GM12875 (cell line): Measurements from ENCODE around the gene SHLD1.

ENCODE experiments used
- H3K4me3 ChIP-seq: one replicate; pipeline ENCODE4 v1.5.1; 2011; ENCODE audit warnings: low read depth, low read length, control low read depth
- CTCF ChIP-seq: IDR thresholded peaks from 2 replicates; pipeline ENCODE4 v1.5.1; 2011; ENCODE audit warnings: low read depth, mild to moderate bottlenecking, control low read depth, inconsistent platforms, low read length, moderate library complexity, borderline replicate concordance; ENCODE audit not compliant: insufficient read depth

Gene SHLD1

DNA sequence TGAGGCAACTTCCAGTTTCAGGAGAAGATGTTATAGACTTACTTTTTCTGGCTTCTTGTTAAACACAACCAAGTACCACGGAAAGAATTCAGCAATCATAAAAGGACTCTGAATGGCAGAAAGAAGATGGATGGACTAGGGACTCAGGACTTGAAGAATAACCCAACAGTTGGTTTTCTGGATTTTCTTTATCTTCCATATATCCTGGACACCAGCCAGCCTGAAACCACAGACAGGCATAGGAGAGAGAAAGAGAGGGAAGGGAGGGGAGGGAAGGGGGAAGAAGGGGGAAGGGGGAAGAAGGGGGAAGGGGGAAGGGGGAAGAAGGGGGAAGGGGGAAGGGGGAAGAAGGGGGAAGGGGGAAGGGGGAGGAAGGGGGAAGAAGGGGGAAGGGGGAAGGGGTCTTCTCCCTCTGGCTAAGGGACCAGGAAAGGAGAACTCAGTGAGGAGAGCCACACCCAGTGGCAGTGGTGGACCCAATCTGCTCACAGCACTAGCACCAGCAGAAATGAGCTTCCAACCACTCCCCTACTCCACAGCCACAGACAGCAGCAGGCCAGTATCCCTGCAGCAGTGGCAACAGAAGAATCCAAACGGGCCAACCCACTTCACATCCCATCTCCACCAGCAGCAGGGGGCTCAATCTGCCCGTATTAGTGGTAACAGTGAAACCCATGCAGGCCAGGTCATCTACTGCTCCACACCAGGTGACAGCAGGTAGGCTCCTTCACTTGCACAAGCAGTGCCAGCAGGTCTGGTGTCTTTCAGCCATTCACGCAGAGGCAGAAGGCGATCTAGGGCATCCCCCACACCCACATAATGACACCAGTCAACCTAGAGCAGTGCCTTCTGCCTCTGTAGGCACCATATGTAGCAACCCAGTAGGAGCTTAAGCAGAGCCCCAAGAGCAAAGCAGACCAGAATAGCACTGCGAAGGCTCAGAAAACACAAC lies 121.5 kb downstream of the SHLD1 start:
- no peak for TF ChIP-seq CTCF
- no peak overlapping the region for H3K4me3 ChIP-seq

GRCh38 chr20:5877128-5877527 lies 126.9 kb downstream of the SHLD1 start:
- TF ChIP-seq CTCF, result no peak
- no peak overlapping the region for H3K4me3 ChIP-seq

GRCh38 chr20:5880326-5880725 lies 130.1 kb downstream of the SHLD1 start:
- H3K4me3 ChIP-seq, result no peak overlapping the region
- no peak for TF ChIP-seq CTCF

DNA sequence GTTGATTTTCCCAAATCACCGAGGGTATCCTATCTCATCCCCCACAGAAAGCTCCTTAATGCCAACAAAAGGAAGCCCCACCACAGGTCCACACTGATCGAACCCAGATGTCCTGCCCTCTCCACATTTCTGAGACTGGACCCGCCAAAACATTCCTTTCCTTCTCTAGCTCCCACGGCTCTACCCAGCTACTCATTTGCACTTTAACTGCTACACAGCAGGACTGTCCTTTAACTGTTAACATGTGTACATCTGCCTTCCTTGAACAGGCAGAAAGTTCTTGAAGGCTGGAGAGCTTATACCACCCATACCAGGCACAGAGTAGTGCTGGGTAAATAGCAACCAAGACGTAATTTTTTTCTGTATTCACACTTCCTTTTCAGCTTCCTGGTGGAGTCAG lies 131.5 kb downstream of the SHLD1 start:
- no peak for TF ChIP-seq CTCF
- H3K4me3 ChIP-seq, result no peak overlapping the region

DNA sequence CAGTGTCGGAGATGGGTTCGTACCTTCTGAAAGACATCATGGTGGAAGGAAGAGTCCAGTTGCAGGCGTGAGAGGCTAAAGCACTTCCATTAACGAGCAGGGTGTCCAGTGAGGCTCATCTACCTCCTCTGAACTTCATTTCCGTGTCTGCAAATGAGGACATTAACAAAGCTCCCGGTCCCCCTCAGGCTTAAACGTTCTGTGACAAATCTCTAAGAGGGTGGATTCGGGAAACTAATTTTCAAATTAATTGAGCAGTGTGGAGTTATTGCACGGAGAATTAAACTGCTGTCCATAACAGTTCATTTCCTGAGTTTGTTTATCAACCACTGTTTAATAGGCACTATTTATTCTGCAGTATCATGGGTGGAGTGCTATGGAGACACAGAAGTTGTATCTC lies 132.0 kb downstream of the SHLD1 start:
- H3K4me3 ChIP-seq, result no peak overlapping the region
- no peak for TF ChIP-seq CTCF

DNA sequence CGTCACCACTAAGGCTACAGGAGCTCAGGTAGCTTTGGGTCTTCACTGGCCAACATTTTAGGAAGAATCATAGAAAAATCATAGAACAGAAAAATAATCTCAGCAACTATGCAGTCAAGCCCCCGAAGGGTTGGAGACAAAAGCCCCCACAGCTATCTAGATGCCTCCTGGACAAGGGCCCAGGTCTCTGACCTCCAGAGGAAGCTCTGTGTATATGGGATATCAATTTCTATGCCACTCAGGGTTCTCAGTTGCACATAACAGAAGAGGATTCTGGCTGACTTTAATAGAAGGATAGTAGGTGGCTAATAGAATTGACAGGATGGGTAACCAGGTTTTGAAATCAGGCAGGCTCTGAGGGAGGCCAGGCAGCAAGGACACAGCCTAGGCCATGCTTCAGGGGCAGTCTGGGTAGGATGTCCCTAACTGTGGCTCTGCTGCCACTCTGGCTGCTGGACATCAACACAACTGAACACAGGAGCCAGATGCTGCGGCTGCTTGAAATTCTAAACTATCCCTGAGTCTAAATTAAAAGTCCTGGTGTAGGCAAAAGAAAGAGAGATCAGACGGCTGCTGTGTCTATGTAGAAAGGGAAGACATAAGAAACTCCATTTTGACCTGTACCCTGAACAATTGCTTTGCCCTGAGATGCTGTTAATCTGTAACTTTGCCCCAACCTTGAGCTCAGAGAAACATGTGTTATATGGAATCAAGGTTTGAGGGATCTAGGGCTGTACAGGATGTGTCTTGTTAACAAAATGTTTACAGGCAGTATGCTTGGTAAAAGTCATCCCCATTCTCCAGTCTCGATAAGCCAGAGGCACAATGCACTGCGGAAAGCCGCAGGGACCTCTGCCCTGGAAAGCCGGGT lies 134.5 kb downstream of the SHLD1 start:
- no peak for TF ChIP-seq CTCF

More for the DNA sequence above, 134.5 kb downstream of the SHLD1 start:
- no peak overlapping the region for H3K4me3 ChIP-seq
